Upper lobe of left lung (tissue), 4 donors: ENCODE data around the gene CSTF1.

Experiments
- CTCF ChIP-seq, 6 experiments: fragments of 450-650 bp in 4 of 6; fragments of 200-600 bp in 2 of 6; sonication (generic) in 2 of 6; IDR thresholded peaks; one replicate each; pipeline ENCODE4 v1.5.1; 2016 to 2019; ENCODE audit warnings: antibody characterized with exemption in 6 of 6
- EP300 ChIP-seq, 4 donors: sonication (generic); formaldehyde crosslinking; IDR thresholded peaks; one replicate each; pipeline ENCODE4 v1.5.1; 2017; ENCODE audit warnings: antibody characterized with exemption in 4 of 4, control low read depth in 2 of 4

- no peak for TF ChIP-seq EP300 (IDR thresholded peaks at IDR 0.05)
- TF ChIP-seq CTCF (IDR thresholded peaks at IDR 0.05): no peak
These were observed 10.9 kb upstream of the CSTF1 start for GRCh38 chr20:56381501-56381900.
